WI38 (cell line): ENCODE data around the gene CPA2.

ENCODE experiments used
- H3K4me3 ChIP-seq: 2 replicates; pipeline ENCODE4 v1.5.1; 2011; ENCODE audit warnings: low read depth, mild to moderate bottlenecking, control low read depth, low read length
- CTCF ChIP-seq: IDR thresholded peaks from 2 replicates; pipeline ENCODE4 v1.5.1; 2012; ENCODE audit warnings: low read depth, mild to moderate bottlenecking, control low read depth, low read length

CPA2 gene

GRCh38 chr7:130262448-130262847, 4.2 kb upstream of the CPA2 start:
- TF ChIP-seq CTCF = no peak
- H3K4me3 ChIP-seq = no peak overlapping the region

- no peak overlapping the region for H3K4me3 ChIP-seq
- no peak for TF ChIP-seq CTCF
These were observed 3.5 kb upstream of the CPA2 start for GRCh38 chr7:130263130-130263529.

DNA sequence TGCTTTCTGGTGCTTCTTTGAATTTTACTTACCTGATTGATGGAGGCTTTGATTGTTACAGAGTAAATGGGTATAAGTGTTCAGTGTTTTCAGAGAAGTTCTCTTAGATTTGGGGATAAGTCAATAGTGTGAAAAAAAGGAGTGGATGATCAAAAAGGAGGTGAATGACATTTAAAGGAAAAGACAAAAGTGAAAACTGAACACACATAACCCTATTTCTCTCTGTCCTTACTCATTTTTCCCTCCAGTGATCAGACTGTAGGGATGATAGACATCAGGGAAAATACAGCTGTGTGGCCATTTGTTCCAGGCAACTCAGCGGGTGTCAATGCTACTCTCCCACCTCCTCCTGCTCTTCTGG, 278 bp downstream of the CPA2 start:
- no peak overlapping the region for H3K4me3 ChIP-seq
- TF ChIP-seq CTCF = no peak

DNA sequence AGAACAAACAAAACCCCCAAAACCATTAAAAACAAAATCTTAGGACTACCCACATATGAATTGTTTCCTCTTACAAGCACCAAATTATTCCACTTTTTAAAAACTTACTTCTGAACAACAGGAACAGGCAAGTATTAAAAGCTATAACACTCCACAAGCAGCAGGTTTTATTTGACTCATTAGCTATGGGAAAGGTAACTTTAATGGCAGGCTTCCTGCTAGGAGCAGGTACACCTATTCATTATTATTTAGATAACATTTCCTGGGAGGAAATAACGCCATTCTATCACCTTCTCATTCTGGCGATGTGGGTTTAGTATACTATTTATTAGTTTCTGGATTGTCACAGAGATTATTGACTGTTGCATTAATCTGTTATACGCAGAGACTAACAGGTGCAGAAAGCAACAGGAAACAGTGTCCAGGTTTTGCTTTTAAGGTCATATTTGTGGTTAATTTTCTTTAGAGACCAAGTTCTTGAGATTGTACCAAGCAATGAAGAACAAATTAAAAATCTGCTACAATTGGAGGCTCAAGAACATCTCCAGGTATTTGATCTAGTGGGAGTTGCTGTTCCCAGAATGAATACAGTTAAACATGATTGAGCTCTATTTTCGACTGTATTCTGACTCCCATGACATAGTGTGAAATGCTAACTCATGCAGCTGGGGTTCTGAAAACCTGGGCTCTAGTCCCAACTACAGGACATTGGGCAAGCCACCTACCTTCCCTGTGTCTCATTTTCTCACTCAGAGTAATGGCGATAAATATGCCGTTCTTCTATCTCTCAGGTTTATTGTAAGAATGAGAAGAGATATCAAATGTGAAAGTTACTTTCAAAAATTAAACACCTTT, 2.0 kb downstream of the CPA2 start:
- no peak for TF ChIP-seq CTCF
- H3K4me3 ChIP-seq = no peak overlapping the region

- no peak overlapping the region for H3K4me3 ChIP-seq
- no peak for TF ChIP-seq CTCF
These were observed 2.6 kb downstream of the CPA2 start for GRCh38 chr7:130269318-130269694.

- TF ChIP-seq CTCF = no peak
- H3K4me3 ChIP-seq = no peak overlapping the region
These were observed 4.5 kb downstream of the CPA2 start for GRCh38 chr7:130270947-130271800.
